ENCODE results near the gene TSPAN5. TPM values are rescaled to one million over a fixed set of nuclear protein-coding genes. Genes with fewer than 3 reads are reported as not detected.

The TSPAN5 gene
- total RNA-seq, 2 donors from 2014 or later = 7.4 to 11.8 TPM

DNA sequence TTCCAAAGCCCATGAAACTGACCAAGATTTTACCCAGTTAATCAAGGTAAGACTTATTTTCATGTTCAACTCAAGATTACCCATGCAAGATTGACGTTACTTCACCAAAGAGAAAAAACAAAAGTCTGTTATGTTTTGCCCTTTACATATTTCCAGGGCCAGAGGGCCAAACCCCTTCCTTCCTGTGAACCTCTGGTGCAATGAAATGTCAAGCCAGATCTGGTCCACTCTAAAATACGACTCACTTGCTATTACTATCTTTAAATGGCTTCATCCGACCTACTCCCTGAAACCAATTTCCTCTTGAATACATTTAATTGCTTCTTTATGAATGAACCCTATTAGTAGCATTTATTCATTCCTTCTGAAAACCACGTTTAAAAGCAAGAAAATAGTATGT lies 33.0 kb downstream of the TSPAN5 start:
- 92 to 95% methylated on average over 3 of the region's 4 CpGs for WGBS, 2 experiments (ENCODE audit: insufficient coverage in 1 of 2, insufficient read length in 1 of 2)
- DNase-seq = no peak
- H3K4me1 Mint-ChIP-seq = peaks cover 56% of the 10 kb centered on the region
- H3K4me3 ChIP-seq (ENCODE audit: low read length) = no peak overlapping the region
- no peaks in the 10 kb centered on the region for H3K27me3 ChIP-seq (ENCODE audit: control insufficient read depth, insufficient read depth, low read length, poor library complexity, severe bottlenecking)
- TF ChIP-seq, protein P1, sequence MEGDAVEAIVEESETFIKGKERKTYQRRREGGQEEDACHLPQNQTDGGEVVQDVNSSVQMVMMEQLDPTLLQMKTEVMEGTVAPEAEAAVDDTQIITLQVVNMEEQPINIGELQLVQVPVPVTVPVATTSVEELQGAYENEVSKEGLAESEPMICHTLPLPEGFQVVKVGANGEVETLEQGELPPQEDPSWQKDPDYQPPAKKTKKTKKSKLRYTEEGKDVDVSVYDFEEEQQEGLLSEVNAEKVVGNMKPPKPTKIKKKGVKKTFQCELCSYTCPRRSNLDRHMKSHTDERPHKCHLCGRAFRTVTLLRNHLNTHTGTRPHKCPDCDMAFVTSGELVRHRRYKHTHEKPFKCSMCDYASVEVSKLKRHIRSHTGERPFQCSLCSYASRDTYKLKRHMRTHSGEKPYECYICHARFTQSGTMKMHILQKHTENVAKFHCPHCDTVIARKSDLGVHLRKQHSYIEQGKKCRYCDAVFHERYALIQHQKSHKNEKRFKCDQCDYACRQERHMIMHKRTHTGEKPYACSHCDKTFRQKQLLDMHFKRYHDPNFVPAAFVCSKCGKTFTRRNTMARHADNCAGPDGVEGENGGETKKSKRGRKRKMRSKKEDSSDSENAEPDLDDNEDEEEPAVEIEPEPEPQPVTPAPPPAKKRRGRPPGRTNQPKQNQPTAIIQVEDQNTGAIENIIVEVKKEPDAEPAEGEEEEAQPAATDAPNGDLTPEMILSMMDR (conservative IDR thresholded peaks at IDR 0.05) = no peak
- no peaks in the 10 kb centered on the region for H3K9me3 ChIP-seq (ENCODE audit: control insufficient read depth, low read length)
- H3K36me3 Mint-ChIP-seq (ENCODE audit: low read depth) = no peaks in the 10 kb centered on the region
- H3K36me3 ChIP-seq (ENCODE audit: control insufficient read depth, insufficient read depth, low read length) = no peaks in the 10 kb centered on the region
- peaks cover 6% of the 10 kb centered on the region for H3K4me1 ChIP-seq (ENCODE audit: control insufficient read depth, insufficient read depth, low read length)
- no peak overlapping the region for H3K9ac ChIP-seq (ENCODE audit: extremely low read depth, low read length, poor library complexity, severe bottlenecking)
- H3K27ac ChIP-seq (ENCODE audit: low read depth, low read length) = no peak overlapping the region
- no peaks in the 10 kb centered on the region for H3K27me3 Mint-ChIP-seq (ENCODE audit: insufficient read depth)
- no peaks in the 10 kb centered on the region for H3K9me3 Mint-ChIP-seq
- H3K27ac Mint-ChIP-seq = no peak overlapping the region
- H3K4me3 Mint-ChIP-seq = no peak overlapping the region

GRCh38 chr4:98624642-98625041 lies 33.8 kb downstream of the TSPAN5 start:
- Histone ChIP-seq H3K4me1 (ENCODE audit: control insufficient read depth, insufficient read depth, low read length) (peaks cover 9% of the 10 kb centered on the region), H3K9me3 (ENCODE audit: control insufficient read depth, low read length) (no peaks in the 10 kb centered on the region), H3K4me3 (ENCODE audit: low read length) (no peak overlapping the region), H3K36me3 (ENCODE audit: control insufficient read depth, insufficient read depth, low read length) (no peaks in the 10 kb centered on the region), H3K27me3 (ENCODE audit: control insufficient read depth, insufficient read depth, low read length, poor library complexity, severe bottlenecking) (no peaks in the 10 kb centered on the region), H3K9ac (ENCODE audit: extremely low read depth, low read length, poor library complexity, severe bottlenecking) (no peak overlapping the region), H3K27ac (ENCODE audit: low read depth, low read length) (no peak overlapping the region)
- no peak for DNase-seq
- H3K27ac Mint-ChIP-seq = no peak overlapping the region
- peaks cover 61% of the 10 kb centered on the region for H3K4me1 Mint-ChIP-seq
- H3K36me3 Mint-ChIP-seq (ENCODE audit: low read depth) = no peaks in the 10 kb centered on the region
- H3K9me3 Mint-ChIP-seq = no peaks in the 10 kb centered on the region
- 83 to 98% methylated on average over 1 to 3 of the region's 4 CpGs for WGBS, 2 experiments (ENCODE audit: insufficient coverage in 1 of 2, insufficient read length in 1 of 2)
- no peak overlapping the region for H3K4me3 Mint-ChIP-seq
- TF ChIP-seq, protein P1 (conservative IDR thresholded peaks at IDR 0.05) = no peak
- no peaks in the 10 kb centered on the region for H3K27me3 Mint-ChIP-seq (ENCODE audit: insufficient read depth)

DNA sequence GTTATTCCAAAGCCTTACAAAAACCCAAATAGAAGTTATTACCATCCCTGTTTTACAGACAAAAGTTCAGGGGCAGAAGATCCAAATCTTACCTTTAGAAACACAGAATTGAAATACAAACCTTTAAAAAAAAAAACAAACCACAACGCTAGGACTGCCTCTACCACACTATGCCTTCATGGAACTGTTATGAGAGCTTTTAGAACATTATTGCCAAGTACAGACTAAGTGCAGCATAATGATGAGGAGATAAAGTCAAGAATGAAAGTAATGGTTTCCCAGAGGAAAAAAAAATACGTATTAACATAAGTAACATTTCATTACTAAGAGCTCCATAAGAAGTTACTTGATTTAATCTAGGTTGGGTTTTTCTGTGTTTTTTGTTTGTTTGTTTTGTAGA lies 34.3 kb downstream of the TSPAN5 start:
- H3K27me3 ChIP-seq (ENCODE audit: control insufficient read depth, insufficient read depth, low read length, poor library complexity, severe bottlenecking) = no peaks in the 10 kb centered on the region
- Mint-ChIP-seq H3K4me3 (no peak overlapping the region), H3K4me1 (peaks cover 61% of the 10 kb centered on the region), H3K27me3 (ENCODE audit: insufficient read depth) (no peaks in the 10 kb centered on the region), H3K9me3 (no peaks in the 10 kb centered on the region), H3K36me3 (ENCODE audit: low read depth) (no peaks in the 10 kb centered on the region), H3K27ac (no peak overlapping the region)
- WGBS, 2 experiments (ENCODE audit: insufficient coverage in 1 of 2, insufficient read length in 1 of 2) = 80% methylated on average over 1 of the region's 2 CpGs; no CpG with 5 or more reads in 1 of the 2 experiments
- no peak overlapping the region for H3K9ac ChIP-seq (ENCODE audit: extremely low read depth, low read length, poor library complexity, severe bottlenecking)
- H3K4me1 ChIP-seq (ENCODE audit: control insufficient read depth, insufficient read depth, low read length) = peaks cover 9% of the 10 kb centered on the region
- TF ChIP-seq, protein P1 (conservative IDR thresholded peaks at IDR 0.05) = no peak
- H3K36me3 ChIP-seq (ENCODE audit: control insufficient read depth, insufficient read depth, low read length) = no peaks in the 10 kb centered on the region
- no peaks in the 10 kb centered on the region for H3K9me3 ChIP-seq (ENCODE audit: control insufficient read depth, low read length)
- no peak for DNase-seq
- H3K27ac ChIP-seq (ENCODE audit: low read depth, low read length) = no peak overlapping the region
- H3K4me3 ChIP-seq (ENCODE audit: low read length) = no peak overlapping the region

Data from endodermal cell (in vitro differentiated cells).